Lung (tissue), 12 donors: ENCODE measurements around the gene CLDN6. TPM values are rescaled to one million over a fixed set of nuclear protein-coding genes. Genes with fewer than 3 reads are reported as not detected.

Experiments
- ATAC-seq: fragments of 200-7000 bp; cut with Tn5 transposase; one replicate; pipeline ENCODE4 v1.9.1; 2020; ENCODE audit warnings: moderate number of reproducible peaks; ENCODE audit not compliant: insufficient read depth, low FRiP score
- DNase-seq, 3 donors: peaks; one replicate each; pipeline ENCODE4 v3.0.0-alpha.2; 2013 to 2017
- H3K27ac ChIP-seq, 2 donors: one replicate each; pipeline ENCODE4 v1.5.1; 2013; ENCODE audit warnings: mild to moderate bottlenecking in 2 of 2, moderate library complexity in 2 of 2, control low read depth in 1 of 2, inconsistent platforms in 1 of 2, low read depth in 1 of 2, low read length in 1 of 2
- H3K27me3 ChIP-seq, 3 donors: one replicate each; pipeline ENCODE4 v1.5.1; 2013; ENCODE audit warnings: low read length in 2 of 3; ENCODE audit not compliant: control insufficient read depth in 3 of 3, insufficient read depth in 3 of 3
- H3K36me3 ChIP-seq, 4 donors: one replicate each; pipeline ENCODE4 v1.5.1; 2013; ENCODE audit warnings: low read length in 4 of 4, mild to moderate bottlenecking in 1 of 4, moderate library complexity in 1 of 4; ENCODE audit not compliant: control insufficient read depth in 4 of 4, insufficient read depth in 4 of 4
- H3K4me1 ChIP-seq, 5 donors: one replicate each; pipeline ENCODE4 v1.5.1; 2013; ENCODE audit warnings: low read length in 5 of 5, mild to moderate bottlenecking in 2 of 5, moderate library complexity in 1 of 5; ENCODE audit not compliant: control insufficient read depth in 5 of 5, insufficient read depth in 5 of 5
- H3K4me3 ChIP-seq: one replicate; pipeline ENCODE4 v1.5.1; 2013; ENCODE audit warnings: mild to moderate bottlenecking, control low read depth, moderate library complexity
- H3K9ac ChIP-seq, 2 donors: one replicate each; pipeline ENCODE4 v1.5.1; 2013; ENCODE audit warnings: low read length in 2 of 2, control low read depth in 1 of 2; ENCODE audit not compliant: insufficient read depth in 1 of 2
- H3K9me3 ChIP-seq, 4 donors: one replicate each; pipeline ENCODE4 v1.5.1; 2013; ENCODE audit warnings: low read length in 3 of 4, mild to moderate bottlenecking in 1 of 4, moderate library complexity in 1 of 4; ENCODE audit not compliant: control insufficient read depth in 4 of 4, insufficient read depth in 3 of 4
- WGBS, 2 donors: extraction: QIAGEN DNeasy Blood & Tissue Kit; methylation state at CpG; one replicate each; pipeline ENCODE4 v1.1.7; 2013; 5-methylcytosine and 5-hydroxymethylcytosine counted together
- polyA plus RNA-seq, 2 donors: library from polyadenylated mRNA; stranded (reverse); fragments of 200-250 nt; gene quantifications; one replicate each; pipeline ENCODE4 v1.2.1, GENCODE V29; 2013
- total RNA-seq, 2 donors: library from RNA; depleted of rRNA in 1 of 2; stranded (reverse); fragments of >200 nt in 1 of 2; gene quantifications; one replicate each; pipeline ENCODE4 v1.2.1, GENCODE V29; 2014 to 2021
- TF ChIP-seq, protein P1 (sequence below): IDR thresholded peaks from 2 replicates; pipeline ENCODE4 v1.5.1; 2012; ENCODE audit warnings: mild to moderate bottlenecking; ENCODE audit errors: control extremely low read depth, extremely low read depth
- donor health status: control.
- donor health status: control.
- donor health status: Bipolar disorder and iron deficiency.
- donor health status: healthy.
- donor health status: DM: yes; HTN: yes; CAD: no.

CLDN6 gene
- total and polyA plus RNA-seq, 4 donors = 0.10 to 7.1 (median 0.92) TPM; not detected in 1

DNA sequence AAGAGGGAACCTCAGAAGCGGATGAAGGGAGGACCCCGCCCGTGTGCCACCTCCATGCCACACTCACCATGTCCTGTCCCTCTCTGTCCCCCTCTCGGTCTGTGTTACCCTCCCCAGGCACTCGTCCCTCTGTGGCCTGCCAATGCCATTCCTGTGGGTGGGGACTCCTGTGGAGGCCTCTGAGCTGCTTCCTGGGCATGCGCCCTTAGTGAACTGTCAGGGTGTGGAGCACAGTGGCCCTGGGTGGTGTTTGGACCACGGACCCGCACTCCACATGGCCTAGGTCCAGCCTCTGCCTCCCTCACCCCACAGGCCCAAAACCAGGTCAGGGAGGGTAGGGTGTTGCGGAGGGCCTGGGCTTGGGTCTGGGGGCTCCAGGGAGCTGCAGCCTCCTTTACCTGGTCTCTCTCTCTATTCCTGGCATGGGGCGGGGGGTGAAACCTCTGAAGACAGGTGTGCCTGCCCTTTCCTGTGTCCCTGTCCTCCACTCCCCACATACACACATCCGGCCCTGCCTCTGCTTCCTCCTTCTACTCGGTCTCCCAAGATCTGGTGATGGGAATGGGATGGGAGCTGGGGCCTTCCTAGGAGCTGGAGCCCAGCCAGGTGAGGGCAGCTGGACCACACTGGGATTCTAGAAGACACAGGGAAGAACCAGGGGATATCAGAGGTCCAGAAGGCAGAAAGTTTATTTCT, 26.3 kb downstream of the CLDN6 start:
- ATAC-seq (no peak), DNase-seq (no peak)
- no peaks in the 10 kb centered on the region for H3K27me3 ChIP-seq
- TF ChIP-seq, protein P1, sequence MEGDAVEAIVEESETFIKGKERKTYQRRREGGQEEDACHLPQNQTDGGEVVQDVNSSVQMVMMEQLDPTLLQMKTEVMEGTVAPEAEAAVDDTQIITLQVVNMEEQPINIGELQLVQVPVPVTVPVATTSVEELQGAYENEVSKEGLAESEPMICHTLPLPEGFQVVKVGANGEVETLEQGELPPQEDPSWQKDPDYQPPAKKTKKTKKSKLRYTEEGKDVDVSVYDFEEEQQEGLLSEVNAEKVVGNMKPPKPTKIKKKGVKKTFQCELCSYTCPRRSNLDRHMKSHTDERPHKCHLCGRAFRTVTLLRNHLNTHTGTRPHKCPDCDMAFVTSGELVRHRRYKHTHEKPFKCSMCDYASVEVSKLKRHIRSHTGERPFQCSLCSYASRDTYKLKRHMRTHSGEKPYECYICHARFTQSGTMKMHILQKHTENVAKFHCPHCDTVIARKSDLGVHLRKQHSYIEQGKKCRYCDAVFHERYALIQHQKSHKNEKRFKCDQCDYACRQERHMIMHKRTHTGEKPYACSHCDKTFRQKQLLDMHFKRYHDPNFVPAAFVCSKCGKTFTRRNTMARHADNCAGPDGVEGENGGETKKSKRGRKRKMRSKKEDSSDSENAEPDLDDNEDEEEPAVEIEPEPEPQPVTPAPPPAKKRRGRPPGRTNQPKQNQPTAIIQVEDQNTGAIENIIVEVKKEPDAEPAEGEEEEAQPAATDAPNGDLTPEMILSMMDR = no peak
- H3K36me3 ChIP-seq = no peaks in the 10 kb centered on the region
- no peak overlapping the region for H3K27ac ChIP-seq
- 85 to 86% methylated on average over 11 to 12 of the region's 12 CpGs for WGBS, 2 donors
- H3K9me3 ChIP-seq = no peaks in the 10 kb centered on the region
- peaks cover 0 to 25% (median 4%) of the 10 kb centered on the region in 5 donors for H3K4me1 ChIP-seq
- H3K4me3 ChIP-seq = no peak overlapping the region
- H3K9ac ChIP-seq = no peak overlapping the region

DNA sequence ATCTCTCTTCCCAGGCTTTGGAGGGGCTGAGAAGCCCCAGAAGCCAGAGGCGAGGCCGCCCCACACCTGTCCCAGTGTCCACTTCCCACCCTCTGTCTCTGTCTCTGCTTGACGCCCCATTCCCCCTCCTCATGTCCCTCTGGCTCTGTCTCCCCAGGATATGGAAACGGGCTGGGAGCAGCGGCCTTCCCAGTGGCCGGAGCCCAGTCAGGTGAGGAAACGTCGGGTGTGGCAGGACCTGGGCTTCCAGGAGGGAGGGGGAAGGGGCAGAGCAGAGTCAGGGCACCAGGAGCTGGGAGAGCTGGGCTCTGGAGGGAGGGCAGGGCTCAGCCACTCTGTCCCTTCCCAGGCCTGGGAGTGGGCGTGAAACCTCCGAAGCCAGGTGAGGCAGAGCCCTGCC, 27.1 kb downstream of the CLDN6 start:
- TF ChIP-seq, protein P1 = no peak
- no peak overlapping the region for H3K9ac ChIP-seq
- ATAC-seq (no peak), DNase-seq (no peak)
- no peak overlapping the region for H3K4me3 ChIP-seq
- H3K9me3 ChIP-seq = no peaks in the 10 kb centered on the region
- no peaks in the 10 kb centered on the region for H3K27me3 ChIP-seq
- no peak overlapping the region for H3K27ac ChIP-seq
- H3K4me1 ChIP-seq = peaks cover 0 to 33% (median 7%) of the 10 kb centered on the region in 5 donors
- no peaks in the 10 kb centered on the region for H3K36me3 ChIP-seq
- WGBS, 2 donors = 65 to 86% methylated on average over 10 of the region's 10 CpGs

GRCh38 chr16:2988590-2989099, 29.3 kb downstream of the CLDN6 start:
- ATAC-seq (no peak), DNase-seq (no peak)
- Histone ChIP-seq H3K9ac (no peak overlapping the region), H3K27ac (no peak overlapping the region), H3K4me3 (no peak overlapping the region), H3K27me3 (no peaks in the 10 kb centered on the region), H3K36me3 (no peaks in the 10 kb centered on the region), H3K9me3 (no peaks in the 10 kb centered on the region), H3K4me1 (peaks cover 0 to 41% (median 12%) of the 10 kb centered on the region in 5 donors)
- TF ChIP-seq, protein P1 = no peak
- WGBS, 2 donors = 62 to 77% methylated on average over 8 of the region's 8 CpGs
